Body of pancreas (tissue), 4 donors: Measurements from ENCODE around the gene BMPR1B.

Experiments
- CTCF ChIP-seq, 7 experiments: fragments of 450-650 bp in 4 of 7; fragments of 200-600 bp in 3 of 7; sonication (generic) in 3 of 7; IDR thresholded peaks; one replicate each; pipeline ENCODE4 v1.5.1; 2016 to 2019; ENCODE audit warnings: antibody characterized with exemption in 7 of 7
- POLR2A ChIP-seq, 3 donors: fragments of 450-650 bp; IDR thresholded peaks; one replicate each; pipeline ENCODE4 v1.6.1; 2016; ENCODE audit warnings: antibody characterized with exemption in 3 of 3, mild to moderate bottlenecking in 2 of 3

GRCh38 chr4:95018785-95019184 is 261.0 kb downstream of the BMPR1B start:
- no peak for TF ChIP-seq CTCF (IDR thresholded peaks at IDR 0.05)
- no peak for TF ChIP-seq POLR2A (IDR thresholded peaks at IDR 0.05)
